Heart left ventricle (tissue), 13 donors: ENCODE results near the gene SLC25A22.

Experiments
- CTCF ChIP-seq, 12 donors: fragments of 200-600 bp; sonication (generic) in 4 of 12; IDR thresholded peaks; one replicate each; pipeline versions ENCODE4 v1.5.0 to v1.8.0; 2018 to 2022; ENCODE audit warnings: antibody characterized with exemption in 12 of 12, mild to moderate bottlenecking in 5 of 12
- POLR2A ChIP-seq, 2 donors: fragments of 450-650 bp; IDR thresholded peaks; one replicate each; pipeline ENCODE4 v1.6.1; 2017; ENCODE audit warnings: antibody characterized with exemption in 2 of 2, mild to moderate bottlenecking in 2 of 2, moderate library complexity in 2 of 2
- donor health status: ischemic (EF 13 %, LVEDD 7.1; RV severe dilation, severe dysfunction).
- donor health status: DM: no; HTN: yes; CAD: no.
- donor health status: DM: no; HTN: no; CAD: no.
- donor health status: ischemic (EF 25% LVEDD 6.9; RV normal size, moderate dysfunction).
- donor health status: ischemic (EF 25% LVEDD 5.7; RV mildly dilated, moderate dysfunction).
- donor health status: ischemic (EF 35%, LVEDD 5.7; RV mildly dilated, moderate dysfunction).
- donor health status: nonischemic (EF 11% LVEDD 7.7; RV severe dilation, severe dysfunction).
- donor health status: DM: yes; HTN: yes; CAD: no.
- donor health status: PGD.
- donor health status: ischemic (EF 29% LVEDD 5.4; RV normal size, mild dysfunction).
- donor health status: nonischemic (EF 23%, LVEDD 6.1; RV moderate dilation, normal function).

GRCh38 chr11:809287-810039 is 11.4 kb upstream of the SLC25A22 start, which contains the start of gene RPLP2:
- TF ChIP-seq CTCF (IDR thresholded peaks at IDR 0.05) (no peak), POLR2A (IDR thresholded peaks at IDR 0.05) (peak; percentile 60 to 81)
